ENCODE measurements around the gene XYLT2.

Gene XYLT2

GRCh38 chr17:50348522-50349242, 2.8 kb downstream of the XYLT2 start:
- DNase-seq (ENCODE audit: low read depth) = no peak

GRCh38 chr17:50349243-50349600, 3.3 kb downstream of the XYLT2 start:
- DNase-seq (ENCODE audit: low read depth) = no peak

GRCh38 chr17:50350733-50351132, 4.8 kb downstream of the XYLT2 start:
- no peak for DNase-seq (ENCODE audit: low read depth)

- DNase-seq (ENCODE audit: low read depth) = no peak
These were observed 6.3 kb downstream of the XYLT2 start for GRCh38 chr17:50352072-50352692.

- DNase-seq (ENCODE audit: low read depth) = no peak
These were observed 7.0 kb downstream of the XYLT2 start for GRCh38 chr17:50352693-50353599.

GRCh38 chr17:50353600-50354195, 7.8 kb downstream of the XYLT2 start:
- DNase-seq (ENCODE audit: low read depth) = no peak

- no peak for DNase-seq (ENCODE audit: low read depth)
These were observed 8.3 kb downstream of the XYLT2 start for GRCh38 chr17:50354198-50354597.

- no peak for DNase-seq (ENCODE audit: low read depth)
These were observed 8.8 kb downstream of the XYLT2 start for GRCh38 chr17:50354776-50355175.

GRCh38 chr17:50355336-50355700, 9.4 kb downstream of the XYLT2 start:
- no peak for DNase-seq (ENCODE audit: low read depth)

GRCh38 chr17:50355701-50356341, 9.9 kb downstream of the XYLT2 start:
- DNase-seq (ENCODE audit: low read depth) = no peak

- DNase-seq (ENCODE audit: low read depth) = no peak
These were observed 10.5 kb downstream of the XYLT2 start for GRCh38 chr17:50356418-50356817.

GRCh38 chr17:50356892-50357510, 11.1 kb downstream of the XYLT2 start:
- DNase-seq (ENCODE audit: low read depth) = no peak

GRCh38 chr17:50358177-50358576, 12.3 kb downstream of the XYLT2 start:
- no peak for DNase-seq (ENCODE audit: low read depth)

GRCh38 chr17:50359005-50359699, 13.2 kb downstream of the XYLT2 start:
- no peak for DNase-seq (ENCODE audit: low read depth)

- no peak for DNase-seq (ENCODE audit: low read depth)
These were observed 14.1 kb downstream of the XYLT2 start for GRCh38 chr17:50359998-50360461.

- DNase-seq (ENCODE audit: low read depth) = no peak
These were observed 14.7 kb downstream of the XYLT2 start for GRCh38 chr17:50360486-50361115.

- peak; percentile 43 for DNase-seq (ENCODE audit: low read depth)
These were observed 15.9 kb downstream of the XYLT2 start for GRCh38 chr17:50361561-50362480.

- no peak for DNase-seq (ENCODE audit: low read depth)
These were observed 16.7 kb downstream of the XYLT2 start for GRCh38 chr17:50362661-50363060.
